Measurements from ENCODE around the gene CTNNA1. TPM values are rescaled to one million over a fixed set of nuclear protein-coding genes. Genes with fewer than 3 reads are reported as not detected.

The CTNNA1 gene
- total and polyA plus RNA-seq, 9 of the 15 experiments (the other 6 are each of a cell fraction or from before 2014, with no cell fraction given), result 29.6 to 117 (median 89.1) TPM

DNA sequence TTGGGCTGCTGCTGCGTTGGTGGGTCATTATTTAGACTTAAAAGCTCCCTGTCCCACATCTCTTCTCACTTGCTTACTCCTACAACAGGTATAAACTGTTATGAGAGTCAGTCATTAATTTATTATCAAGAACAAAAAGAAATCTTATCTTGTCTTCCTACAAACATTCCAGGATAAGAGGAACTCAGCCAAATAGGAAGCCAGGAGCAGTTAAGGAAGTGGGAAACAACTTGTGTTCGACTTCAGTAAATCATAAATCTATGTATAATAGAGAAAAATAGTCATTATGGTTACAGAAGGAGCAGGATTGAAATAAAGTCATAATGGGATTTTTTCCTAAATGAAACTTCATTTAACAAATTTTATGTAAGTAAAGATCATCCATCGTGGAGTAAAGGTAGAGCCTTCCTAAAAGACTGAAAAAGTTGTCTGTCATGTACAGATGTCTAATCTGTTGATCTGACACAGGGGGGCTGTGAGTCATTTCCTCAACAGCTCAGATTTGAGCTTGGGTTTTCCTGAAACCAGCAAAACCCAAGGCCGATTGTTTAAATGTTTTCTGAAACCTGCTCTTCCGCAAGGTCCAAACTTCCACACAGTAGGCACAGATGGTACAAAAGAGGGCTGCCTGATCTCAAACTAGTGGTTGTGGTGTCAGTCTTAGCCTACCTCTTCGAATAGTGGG is 147.2 kb downstream of the CTNNA1 start (continued):
- TF ChIP-seq FOSL1 (tag; conservative IDR thresholded peaks at IDR 0.05) (peak; percentile 87), DACH1 (IDR thresholded peaks at IDR 0.05; ENCODE audit: partially characterized antibody) (no peak), DPF2 (IDR thresholded peaks at IDR 0.05) (peak; percentile 66), MEIS2 (IDR thresholded peaks at IDR 0.05; ENCODE audit: partially characterized antibody) (peak; percentile 21), ERF (CRISPR knock-in tag; IDR thresholded peaks at IDR 0.05) (no peak), FIP1L1 (IDR thresholded peaks at IDR 0.05; ENCODE audit: low read depth, low read length, poor library complexity, severe bottlenecking) (no peak), MED1 (CRISPR knock-in tag; IDR thresholded peaks at IDR 0.05; ENCODE audit: borderline replicate concordance) (no peak), PHF20 (IDR thresholded peaks at IDR 0.05; ENCODE audit: partially characterized antibody) (no peak)
- TF ChIP-seq, protein P1, sequence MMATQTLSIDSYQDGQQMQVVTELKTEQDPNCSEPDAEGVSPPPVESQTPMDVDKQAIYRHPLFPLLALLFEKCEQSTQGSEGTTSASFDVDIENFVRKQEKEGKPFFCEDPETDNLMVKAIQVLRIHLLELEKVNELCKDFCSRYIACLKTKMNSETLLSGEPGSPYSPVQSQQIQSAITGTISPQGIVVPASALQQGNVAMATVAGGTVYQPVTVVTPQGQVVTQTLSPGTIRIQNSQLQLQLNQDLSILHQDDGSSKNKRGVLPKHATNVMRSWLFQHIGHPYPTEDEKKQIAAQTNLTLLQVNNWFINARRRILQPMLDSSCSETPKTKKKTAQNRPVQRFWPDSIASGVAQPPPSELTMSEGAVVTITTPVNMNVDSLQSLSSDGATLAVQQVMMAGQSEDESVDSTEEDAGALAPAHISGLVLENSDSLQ (IDR thresholded peaks at IDR 0.05), result 0 out of 2 replicates have a peak, but pooled peaks have one; percentile 28
- TF ChIP-seq, protein P2, sequence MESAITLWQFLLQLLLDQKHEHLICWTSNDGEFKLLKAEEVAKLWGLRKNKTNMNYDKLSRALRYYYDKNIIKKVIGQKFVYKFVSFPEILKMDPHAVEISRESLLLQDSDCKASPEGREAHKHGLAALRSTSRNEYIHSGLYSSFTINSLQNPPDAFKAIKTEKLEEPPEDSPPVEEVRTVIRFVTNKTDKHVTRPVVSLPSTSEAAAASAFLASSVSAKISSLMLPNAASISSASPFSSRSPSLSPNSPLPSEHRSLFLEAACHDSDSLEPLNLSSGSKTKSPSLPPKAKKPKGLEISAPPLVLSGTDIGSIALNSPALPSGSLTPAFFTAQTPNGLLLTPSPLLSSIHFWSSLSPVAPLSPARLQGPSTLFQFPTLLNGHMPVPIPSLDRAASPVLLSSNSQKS (CRISPR knock-in tag; IDR thresholded peaks at IDR 0.05), result no peak
- TF ChIP-seq, protein P3, sequence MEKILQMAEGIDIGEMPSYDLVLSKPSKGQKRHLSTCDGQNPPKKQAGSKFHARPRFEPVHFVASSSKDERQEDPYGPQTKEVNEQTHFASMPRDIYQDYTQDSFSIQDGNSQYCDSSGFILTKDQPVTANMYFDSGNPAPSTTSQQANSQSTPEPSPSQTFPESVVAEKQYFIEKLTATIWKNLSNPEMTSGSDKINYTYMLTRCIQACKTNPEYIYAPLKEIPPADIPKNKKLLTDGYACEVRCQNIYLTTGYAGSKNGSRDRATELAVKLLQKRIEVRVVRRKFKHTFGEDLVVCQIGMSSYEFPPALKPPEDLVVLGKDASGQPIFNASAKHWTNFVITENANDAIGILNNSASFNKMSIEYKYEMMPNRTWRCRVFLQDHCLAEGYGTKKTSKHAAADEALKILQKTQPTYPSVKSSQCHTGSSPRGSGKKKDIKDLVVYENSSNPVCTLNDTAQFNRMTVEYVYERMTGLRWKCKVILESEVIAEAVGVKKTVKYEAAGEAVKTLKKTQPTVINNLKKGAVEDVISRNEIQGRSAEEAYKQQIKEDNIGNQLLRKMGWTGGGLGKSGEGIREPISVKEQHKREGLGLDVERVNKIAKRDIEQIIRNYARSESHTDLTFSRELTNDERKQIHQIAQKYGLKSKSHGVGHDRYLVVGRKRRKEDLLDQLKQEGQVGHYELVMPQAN (IDR thresholded peaks at IDR 0.05; ENCODE audit: borderline replicate concordance), result no peak
- TF ChIP-seq, protein P4, sequence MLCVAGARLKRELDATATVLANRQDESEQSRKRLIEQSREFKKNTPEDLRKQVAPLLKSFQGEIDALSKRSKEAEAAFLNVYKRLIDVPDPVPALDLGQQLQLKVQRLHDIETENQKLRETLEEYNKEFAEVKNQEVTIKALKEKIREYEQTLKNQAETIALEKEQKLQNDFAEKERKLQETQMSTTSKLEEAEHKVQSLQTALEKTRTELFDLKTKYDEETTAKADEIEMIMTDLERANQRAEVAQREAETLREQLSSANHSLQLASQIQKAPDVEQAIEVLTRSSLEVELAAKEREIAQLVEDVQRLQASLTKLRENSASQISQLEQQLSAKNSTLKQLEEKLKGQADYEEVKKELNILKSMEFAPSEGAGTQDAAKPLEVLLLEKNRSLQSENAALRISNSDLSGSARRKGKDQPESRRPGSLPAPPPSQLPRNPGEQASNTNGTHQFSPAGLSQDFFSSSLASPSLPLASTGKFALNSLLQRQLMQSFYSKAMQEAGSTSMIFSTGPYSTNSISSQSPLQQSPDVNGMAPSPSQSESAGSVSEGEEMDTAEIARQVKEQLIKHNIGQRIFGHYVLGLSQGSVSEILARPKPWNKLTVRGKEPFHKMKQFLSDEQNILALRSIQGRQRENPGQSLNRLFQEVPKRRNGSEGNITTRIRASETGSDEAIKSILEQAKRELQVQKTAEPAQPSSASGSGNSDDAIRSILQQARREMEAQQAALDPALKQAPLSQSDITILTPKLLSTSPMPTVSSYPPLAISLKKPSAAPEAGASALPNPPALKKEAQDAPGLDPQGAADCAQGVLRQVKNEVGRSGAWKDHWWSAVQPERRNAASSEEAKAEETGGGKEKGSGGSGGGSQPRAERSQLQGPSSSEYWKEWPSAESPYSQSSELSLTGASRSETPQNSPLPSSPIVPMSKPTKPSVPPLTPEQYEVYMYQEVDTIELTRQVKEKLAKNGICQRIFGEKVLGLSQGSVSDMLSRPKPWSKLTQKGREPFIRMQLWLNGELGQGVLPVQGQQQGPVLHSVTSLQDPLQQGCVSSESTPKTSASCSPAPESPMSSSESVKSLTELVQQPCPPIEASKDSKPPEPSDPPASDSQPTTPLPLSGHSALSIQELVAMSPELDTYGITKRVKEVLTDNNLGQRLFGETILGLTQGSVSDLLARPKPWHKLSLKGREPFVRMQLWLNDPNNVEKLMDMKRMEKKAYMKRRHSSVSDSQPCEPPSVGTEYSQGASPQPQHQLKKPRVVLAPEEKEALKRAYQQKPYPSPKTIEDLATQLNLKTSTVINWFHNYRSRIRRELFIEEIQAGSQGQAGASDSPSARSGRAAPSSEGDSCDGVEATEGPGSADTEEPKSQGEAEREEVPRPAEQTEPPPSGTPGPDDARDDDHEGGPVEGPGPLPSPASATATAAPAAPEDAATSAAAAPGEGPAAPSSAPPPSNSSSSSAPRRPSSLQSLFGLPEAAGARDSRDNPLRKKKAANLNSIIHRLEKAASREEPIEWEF (CRISPR knock-in tag; IDR thresholded peaks at IDR 0.05), result no peak
- TF ChIP-seq, protein P5, sequence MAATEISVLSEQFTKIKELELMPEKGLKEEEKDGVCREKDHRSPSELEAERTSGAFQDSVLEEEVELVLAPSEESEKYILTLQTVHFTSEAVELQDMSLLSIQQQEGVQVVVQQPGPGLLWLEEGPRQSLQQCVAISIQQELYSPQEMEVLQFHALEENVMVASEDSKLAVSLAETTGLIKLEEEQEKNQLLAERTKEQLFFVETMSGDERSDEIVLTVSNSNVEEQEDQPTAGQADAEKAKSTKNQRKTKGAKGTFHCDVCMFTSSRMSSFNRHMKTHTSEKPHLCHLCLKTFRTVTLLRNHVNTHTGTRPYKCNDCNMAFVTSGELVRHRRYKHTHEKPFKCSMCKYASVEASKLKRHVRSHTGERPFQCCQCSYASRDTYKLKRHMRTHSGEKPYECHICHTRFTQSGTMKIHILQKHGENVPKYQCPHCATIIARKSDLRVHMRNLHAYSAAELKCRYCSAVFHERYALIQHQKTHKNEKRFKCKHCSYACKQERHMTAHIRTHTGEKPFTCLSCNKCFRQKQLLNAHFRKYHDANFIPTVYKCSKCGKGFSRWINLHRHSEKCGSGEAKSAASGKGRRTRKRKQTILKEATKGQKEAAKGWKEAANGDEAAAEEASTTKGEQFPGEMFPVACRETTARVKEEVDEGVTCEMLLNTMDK (IDR thresholded peaks at IDR 0.05; ENCODE audit: borderline replicate concordance, insufficient read depth, low read depth, low read length, poor library complexity, severe bottlenecking), result no peak
- TF ChIP-seq, protein P6, sequence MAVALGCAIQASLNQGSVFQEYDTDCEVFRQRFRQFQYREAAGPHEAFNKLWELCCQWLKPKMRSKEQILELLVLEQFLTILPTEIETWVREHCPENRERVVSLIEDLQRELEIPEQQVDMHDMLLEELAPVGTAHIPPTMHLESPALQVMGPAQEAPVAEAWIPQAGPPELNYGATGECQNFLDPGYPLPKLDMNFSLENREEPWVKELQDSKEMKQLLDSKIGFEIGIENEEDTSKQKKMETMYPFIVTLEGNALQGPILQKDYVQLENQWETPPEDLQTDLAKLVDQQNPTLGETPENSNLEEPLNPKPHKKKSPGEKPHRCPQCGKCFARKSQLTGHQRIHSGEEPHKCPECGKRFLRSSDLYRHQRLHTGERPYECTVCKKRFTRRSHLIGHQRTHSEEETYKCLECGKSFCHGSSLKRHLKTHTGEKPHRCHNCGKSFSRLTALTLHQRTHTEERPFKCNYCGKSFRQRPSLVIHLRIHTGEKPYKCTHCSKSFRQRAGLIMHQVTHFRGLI (CRISPR knock-in tag; IDR thresholded peaks at IDR 0.05), result no peak

All from K562 (cell line).